GM23338 (cell line): ENCODE data around the gene LMNA.
"Not testable (repeated sequence)": the region's sequence is repeated elsewhere in the genome, so short reads cannot be mapped to it uniquely, and the experiment has no call there.

Experiments
- CREB1 ChIP-seq: fragments of 250-450 bp; sonication (Bioruptor Pico); IDR thresholded peaks from 2 replicates; pipeline ENCODE4 v1.5.0; 2020; ENCODE audit warnings: low read depth, mild to moderate bottlenecking, moderate library complexity
- EZH2 ChIP-seq: fragments of 200-600 bp; sonication (generic); IDR thresholded peaks from one replicate; pipeline ENCODE4 v1.8.0; 2017; ENCODE audit warnings: antibody characterized with exemption, mild to moderate bottlenecking, low read depth; ENCODE audit not compliant: unreplicated experiment
- EZH2phosphoT487 ChIP-seq: fragments of 200-600 bp; sonication (generic); IDR thresholded peaks from one replicate; pipeline ENCODE4 v1.8.1; 2018; ENCODE audit warnings: antibody characterized with exemption; ENCODE audit not compliant: unreplicated experiment
- NANOG ChIP-seq: IDR thresholded peaks from 2 replicates; pipeline ENCODE4 v1.6.1; 2016; ENCODE audit warnings: antibody characterized with exemption, borderline replicate concordance
- POLR2AphosphoS5 ChIP-seq: IDR thresholded peaks from 2 replicates; pipeline ENCODE4 v1.6.1; 2016; ENCODE audit warnings: antibody characterized with exemption, low read depth
- ZNF114 ChIP-seq: fragments of 250-450 bp; sonication (Bioruptor Pico); IDR thresholded peaks from 2 replicates; pipeline ENCODE4 v1.5.0; 2020; ENCODE audit warnings: mild to moderate bottlenecking, moderate library complexity
- ZNF331 ChIP-seq: fragments of 250-450 bp; sonication (Bioruptor Pico); IDR thresholded peaks from 2 replicates; pipeline ENCODE4 v1.5.0; 2020; ENCODE audit warnings: low read depth, mild to moderate bottlenecking, moderate library complexity
- TF ChIP-seq, protein P1 (sequence below), 2 experiments: fragments of 200-600 bp in 1 of 2; sonication (generic) in 1 of 2; conservative IDR thresholded peaks; 2 replicates each; pipeline versions ENCODE4 v1.5.1 to v1.6.1; 2016 to 2017; ENCODE audit warnings: antibody characterized with exemption in 2 of 2, low read depth in 2 of 2, mild to moderate bottlenecking in 2 of 2, moderate library complexity in 1 of 2
- TF ChIP-seq, protein P2 (sequence below): IDR thresholded peaks from 2 replicates; pipeline ENCODE4 v1.6.1; 2016; ENCODE audit warnings: antibody characterized with exemption
- TF ChIP-seq, protein P3 (sequence below): IDR thresholded peaks from one replicate; pipeline ENCODE4 v1.6.1; 2018; ENCODE audit warnings: antibody characterized with exemption; ENCODE audit not compliant: unreplicated experiment

DNA sequence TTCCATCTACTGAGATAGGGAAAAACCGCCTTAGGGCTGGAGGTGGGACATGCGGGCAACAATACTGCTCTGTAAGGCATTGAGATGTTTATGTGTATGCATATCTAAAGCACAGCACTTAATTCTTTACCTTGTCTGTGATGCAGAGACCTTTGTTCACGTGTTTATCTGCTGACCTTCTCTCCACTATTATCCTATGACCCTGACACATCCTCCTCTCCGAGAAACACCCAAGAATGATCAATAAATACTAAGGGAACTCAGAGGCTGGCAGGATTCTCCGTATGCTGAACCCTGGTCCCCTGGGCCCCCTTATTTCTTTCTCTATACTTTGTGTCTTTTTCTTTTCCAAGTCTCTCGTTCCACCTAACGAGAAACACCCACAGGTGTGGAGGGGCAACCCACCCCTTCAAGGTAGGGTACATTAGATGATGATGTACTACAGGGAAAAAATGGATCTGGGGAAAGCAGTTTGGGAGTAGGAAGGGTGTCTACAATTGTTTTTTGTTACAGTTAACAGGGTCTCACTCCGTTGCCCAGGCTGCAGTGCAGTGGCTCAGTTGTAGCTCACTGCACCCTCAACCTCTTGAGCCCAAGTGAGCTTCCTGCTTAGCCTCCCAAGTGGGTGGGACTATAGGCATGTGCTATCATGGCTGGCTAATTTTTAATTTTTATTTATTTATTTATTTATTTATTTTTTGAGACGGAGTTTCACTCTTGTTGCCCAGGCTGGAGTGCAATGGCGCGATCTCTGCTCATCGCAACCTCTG lies 67.7 kb downstream of the LMNA start:
- TF ChIP-seq, protein P1, sequence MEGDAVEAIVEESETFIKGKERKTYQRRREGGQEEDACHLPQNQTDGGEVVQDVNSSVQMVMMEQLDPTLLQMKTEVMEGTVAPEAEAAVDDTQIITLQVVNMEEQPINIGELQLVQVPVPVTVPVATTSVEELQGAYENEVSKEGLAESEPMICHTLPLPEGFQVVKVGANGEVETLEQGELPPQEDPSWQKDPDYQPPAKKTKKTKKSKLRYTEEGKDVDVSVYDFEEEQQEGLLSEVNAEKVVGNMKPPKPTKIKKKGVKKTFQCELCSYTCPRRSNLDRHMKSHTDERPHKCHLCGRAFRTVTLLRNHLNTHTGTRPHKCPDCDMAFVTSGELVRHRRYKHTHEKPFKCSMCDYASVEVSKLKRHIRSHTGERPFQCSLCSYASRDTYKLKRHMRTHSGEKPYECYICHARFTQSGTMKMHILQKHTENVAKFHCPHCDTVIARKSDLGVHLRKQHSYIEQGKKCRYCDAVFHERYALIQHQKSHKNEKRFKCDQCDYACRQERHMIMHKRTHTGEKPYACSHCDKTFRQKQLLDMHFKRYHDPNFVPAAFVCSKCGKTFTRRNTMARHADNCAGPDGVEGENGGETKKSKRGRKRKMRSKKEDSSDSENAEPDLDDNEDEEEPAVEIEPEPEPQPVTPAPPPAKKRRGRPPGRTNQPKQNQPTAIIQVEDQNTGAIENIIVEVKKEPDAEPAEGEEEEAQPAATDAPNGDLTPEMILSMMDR (conservative IDR thresholded peaks at IDR 0.05; ENCODE audit: low read depth in 2 of 2) = not testable (repeated sequence)
- TF ChIP-seq EZH2; POLR2AphosphoS5; EZH2phosphoT487; ZNF331 (CRISPR knock-in tag); ZNF114 (CRISPR knock-in tag); NANOG: not testable (repeated sequence)
- TF ChIP-seq, protein P2, sequence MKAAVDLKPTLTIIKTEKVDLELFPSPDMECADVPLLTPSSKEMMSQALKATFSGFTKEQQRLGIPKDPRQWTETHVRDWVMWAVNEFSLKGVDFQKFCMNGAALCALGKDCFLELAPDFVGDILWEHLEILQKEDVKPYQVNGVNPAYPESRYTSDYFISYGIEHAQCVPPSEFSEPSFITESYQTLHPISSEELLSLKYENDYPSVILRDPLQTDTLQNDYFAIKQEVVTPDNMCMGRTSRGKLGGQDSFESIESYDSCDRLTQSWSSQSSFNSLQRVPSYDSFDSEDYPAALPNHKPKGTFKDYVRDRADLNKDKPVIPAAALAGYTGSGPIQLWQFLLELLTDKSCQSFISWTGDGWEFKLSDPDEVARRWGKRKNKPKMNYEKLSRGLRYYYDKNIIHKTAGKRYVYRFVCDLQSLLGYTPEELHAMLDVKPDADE = not testable (repeated sequence)
- 0 out of 2 replicates have a peak, but pooled peaks have one; percentile 8 for TF ChIP-seq CREB1 (CRISPR knock-in tag)
- TF ChIP-seq, protein P3, sequence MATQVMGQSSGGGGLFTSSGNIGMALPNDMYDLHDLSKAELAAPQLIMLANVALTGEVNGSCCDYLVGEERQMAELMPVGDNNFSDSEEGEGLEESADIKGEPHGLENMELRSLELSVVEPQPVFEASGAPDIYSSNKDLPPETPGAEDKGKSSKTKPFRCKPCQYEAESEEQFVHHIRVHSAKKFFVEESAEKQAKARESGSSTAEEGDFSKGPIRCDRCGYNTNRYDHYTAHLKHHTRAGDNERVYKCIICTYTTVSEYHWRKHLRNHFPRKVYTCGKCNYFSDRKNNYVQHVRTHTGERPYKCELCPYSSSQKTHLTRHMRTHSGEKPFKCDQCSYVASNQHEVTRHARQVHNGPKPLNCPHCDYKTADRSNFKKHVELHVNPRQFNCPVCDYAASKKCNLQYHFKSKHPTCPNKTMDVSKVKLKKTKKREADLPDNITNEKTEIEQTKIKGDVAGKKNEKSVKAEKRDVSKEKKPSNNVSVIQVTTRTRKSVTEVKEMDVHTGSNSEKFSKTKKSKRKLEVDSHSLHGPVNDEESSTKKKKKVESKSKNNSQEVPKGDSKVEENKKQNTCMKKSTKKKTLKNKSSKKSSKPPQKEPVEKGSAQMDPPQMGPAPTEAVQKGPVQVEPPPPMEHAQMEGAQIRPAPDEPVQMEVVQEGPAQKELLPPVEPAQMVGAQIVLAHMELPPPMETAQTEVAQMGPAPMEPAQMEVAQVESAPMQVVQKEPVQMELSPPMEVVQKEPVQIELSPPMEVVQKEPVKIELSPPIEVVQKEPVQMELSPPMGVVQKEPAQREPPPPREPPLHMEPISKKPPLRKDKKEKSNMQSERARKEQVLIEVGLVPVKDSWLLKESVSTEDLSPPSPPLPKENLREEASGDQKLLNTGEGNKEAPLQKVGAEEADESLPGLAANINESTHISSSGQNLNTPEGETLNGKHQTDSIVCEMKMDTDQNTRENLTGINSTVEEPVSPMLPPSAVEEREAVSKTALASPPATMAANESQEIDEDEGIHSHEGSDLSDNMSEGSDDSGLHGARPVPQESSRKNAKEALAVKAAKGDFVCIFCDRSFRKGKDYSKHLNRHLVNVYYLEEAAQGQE = not testable (repeated sequence)
